Heart left ventricle (tissue), 16 donors: ENCODE results near the gene BRD9. TPM values are rescaled to one million over a fixed set of nuclear protein-coding genes. Genes with fewer than 3 reads are reported as not detected.

ENCODE experiments used
- ATAC-seq, 4 donors: fragments of 200-7000 bp; cut with Tn5 transposase; one replicate each; pipeline ENCODE4 v1.9.1; 2020 to 2022; ENCODE audit warnings: moderate library complexity in 4 of 4, mild to moderate bottlenecking in 3 of 4, moderate number of reproducible peaks in 1 of 4
- DNase-seq, 5 donors: peaks; one replicate each; pipeline ENCODE4 v3.0.0-alpha.2; 2020
- H3K27ac ChIP-seq, 12 donors: fragments of 200-600 bp; sonication (generic) in 4 of 12; one replicate each; pipeline versions ENCODE4 v1.5.0 to v1.8.0; 2016 to 2022; ENCODE audit warnings: mild to moderate bottlenecking in 2 of 12
- H3K27me3 ChIP-seq, 9 donors: fragments of 200-600 bp; sonication (generic) in 2 of 9; one replicate each; pipeline versions ENCODE4 v1.5.1 to v1.8.0; 2016 to 2022; ENCODE audit warnings: mild to moderate bottlenecking in 3 of 9
- H3K36me3 ChIP-seq, 9 donors: fragments of 200-600 bp; sonication (generic) in 2 of 9; one replicate each; pipeline versions ENCODE4 v1.5.0 to v1.8.0; 2018 to 2022; ENCODE audit warnings: mild to moderate bottlenecking in 2 of 9
- H3K4me1 ChIP-seq, 12 donors: fragments of 200-600 bp; sonication (generic) in 4 of 12; one replicate each; pipeline versions ENCODE4 v1.5.0 to v1.8.0; 2016 to 2022; ENCODE audit warnings: mild to moderate bottlenecking in 3 of 12
- H3K4me3 ChIP-seq, 12 donors: fragments of 200-600 bp; sonication (generic) in 4 of 12; one replicate each; pipeline versions ENCODE4 v1.5.0 to v1.8.0; 2017 to 2022; ENCODE audit warnings: mild to moderate bottlenecking in 9 of 12, moderate library complexity in 4 of 12
- H3K9me3 ChIP-seq, 12 donors: fragments of 200-600 bp; sonication (generic) in 4 of 12; one replicate each; pipeline versions ENCODE4 v1.5.0 to v1.8.0; 2016 to 2022; ENCODE audit warnings: mild to moderate bottlenecking in 1 of 12
- POLR2A ChIP-seq, 2 donors: fragments of 450-650 bp; IDR thresholded peaks; one replicate each; pipeline ENCODE4 v1.6.1; 2017; ENCODE audit warnings: antibody characterized with exemption in 2 of 2, mild to moderate bottlenecking in 2 of 2, moderate library complexity in 2 of 2
- WGBS, 4 donors: extraction: QIAGEN DNeasy Blood & Tissue Kit in 2 of 4; methylation state at CpG; one replicate each; pipeline versions ENCODE4 v1.1.5 to v1.1.7; 2013 to 2018; 5-methylcytosine and 5-hydroxymethylcytosine counted together
- intact Hi-C, 10 donors: fragments of 100-400 bp; cut with DNase I; formaldehyde crosslinking; loops; one replicate each; pipeline versions ENCODE4 v1.11.1 to v1.14.2; 2022
- polyA plus RNA-seq, 2 donors: library from polyadenylated mRNA; stranded (reverse); fragments of 200-250 nt; gene quantifications; one replicate each; pipeline ENCODE4 v1.2.3, GENCODE V29; 2013
- total RNA-seq, 9 donors: library from RNA; depleted of rRNA in 2 of 9; stranded (reverse); fragments of >200 nt in 2 of 9; fragmentation: NEBNext Ultra II Directional in 3 of 9; extraction: Animal tissue kit (Norgen Biotek cat#: 25700) in 3 of 9; gene quantifications; one replicate each; pipeline versions ENCODE4 v1.1.0 to v1.2.4, GENCODE V29; 2016 to 2023
- TF ChIP-seq, protein P1 (sequence below), 12 donors: fragments of 200-600 bp; sonication (generic) in 4 of 12; IDR thresholded peaks; one replicate each; pipeline versions ENCODE4 v1.5.0 to v1.8.0; 2018 to 2022; ENCODE audit warnings: antibody characterized with exemption in 12 of 12, mild to moderate bottlenecking in 5 of 12
- donor health status: ischemic (EF 13 %, LVEDD 7.1; RV severe dilation, severe dysfunction).
- donor health status: healthy with polysubstance abuse.
- donor health status: DM: no; HTN: yes; CAD: no.
- donor health status: DM: no; HTN: no; CAD: no.
- donor health status: ischemic (EF 25% LVEDD 6.9; RV normal size, moderate dysfunction).
- donor health status: ischemic (EF 25% LVEDD 5.7; RV mildly dilated, moderate dysfunction).
- donor health status: healthy.
- donor health status: DM: yes; HTN: yes; CAD: no.
- donor health status: ischemic (EF 35%, LVEDD 5.7; RV mildly dilated, moderate dysfunction).
- donor health status: nonischemic (EF 11% LVEDD 7.7; RV severe dilation, severe dysfunction).
- donor health status: DM: yes; HTN: yes; CAD: no.
- donor health status: PGD.
- donor health status: ischemic (EF 29% LVEDD 5.4; RV normal size, mild dysfunction).
- donor health status: nonischemic (EF 23%, LVEDD 6.1; RV moderate dilation, normal function).

The BRD9 gene
- total and polyA plus RNA-seq, 11 donors: 17.5 to 32.1 (median 22.5) TPM

DNA sequence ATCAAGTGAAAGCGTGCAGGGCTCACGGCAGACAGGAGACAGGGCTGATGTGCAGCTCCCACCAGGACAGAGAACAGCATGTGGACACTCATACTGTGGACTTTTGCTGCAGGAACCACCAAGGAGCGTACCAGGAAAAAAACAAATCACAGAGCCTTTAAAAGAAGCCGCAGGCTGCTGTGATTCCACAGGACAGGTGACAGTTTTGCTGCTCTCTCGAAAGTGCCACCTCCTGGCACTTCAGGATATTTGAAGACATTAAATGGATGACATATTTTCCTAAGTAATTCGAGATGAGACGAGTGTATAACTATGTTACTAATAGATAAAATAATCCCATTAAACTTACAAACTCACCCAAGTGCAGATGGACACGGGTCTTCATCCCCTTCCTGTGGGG is 71.1 kb downstream of the BRD9 start:
- 80 to 86% (median 82%) methylated on average over 8 of the region's 8 CpGs; no CpG with 5 or more reads in 1 of the 4 donors for WGBS, 4 donors
- no peaks in the 10 kb centered on the region for H3K4me1 ChIP-seq
- peaks cover 0 to 38% (median 0%) of the 10 kb centered on the region in 9 donors for H3K36me3 ChIP-seq
- TF ChIP-seq POLR2A (IDR thresholded peaks at IDR 0.05): no peak
- TF ChIP-seq, protein P1, sequence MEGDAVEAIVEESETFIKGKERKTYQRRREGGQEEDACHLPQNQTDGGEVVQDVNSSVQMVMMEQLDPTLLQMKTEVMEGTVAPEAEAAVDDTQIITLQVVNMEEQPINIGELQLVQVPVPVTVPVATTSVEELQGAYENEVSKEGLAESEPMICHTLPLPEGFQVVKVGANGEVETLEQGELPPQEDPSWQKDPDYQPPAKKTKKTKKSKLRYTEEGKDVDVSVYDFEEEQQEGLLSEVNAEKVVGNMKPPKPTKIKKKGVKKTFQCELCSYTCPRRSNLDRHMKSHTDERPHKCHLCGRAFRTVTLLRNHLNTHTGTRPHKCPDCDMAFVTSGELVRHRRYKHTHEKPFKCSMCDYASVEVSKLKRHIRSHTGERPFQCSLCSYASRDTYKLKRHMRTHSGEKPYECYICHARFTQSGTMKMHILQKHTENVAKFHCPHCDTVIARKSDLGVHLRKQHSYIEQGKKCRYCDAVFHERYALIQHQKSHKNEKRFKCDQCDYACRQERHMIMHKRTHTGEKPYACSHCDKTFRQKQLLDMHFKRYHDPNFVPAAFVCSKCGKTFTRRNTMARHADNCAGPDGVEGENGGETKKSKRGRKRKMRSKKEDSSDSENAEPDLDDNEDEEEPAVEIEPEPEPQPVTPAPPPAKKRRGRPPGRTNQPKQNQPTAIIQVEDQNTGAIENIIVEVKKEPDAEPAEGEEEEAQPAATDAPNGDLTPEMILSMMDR (IDR thresholded peaks at IDR 0.05): no peak
- no peaks in the 10 kb centered on the region for H3K27me3 ChIP-seq
- H3K27ac ChIP-seq: no peak overlapping the region
- DNase-seq (no peak), ATAC-seq (no peak)
- intact Hi-C loops: no loop called here
- no peak overlapping the region for H3K4me3 ChIP-seq
- H3K9me3 ChIP-seq: no peaks in the 10 kb centered on the region

- no peak for TF ChIP-seq POLR2A (IDR thresholded peaks at IDR 0.05)
- TF ChIP-seq, protein P1 (IDR thresholded peaks at IDR 0.05): no peak
- 75 to 78% (median 77%) methylated on average over 3 of the region's 3 CpGs; no CpG with 5 or more reads in 1 of the 4 donors for WGBS, 4 donors
- ATAC-seq (no peak), DNase-seq (no peak)
- intact Hi-C loops: no loop called here
- Histone ChIP-seq H3K27ac (no peak overlapping the region), H3K9me3 (peaks cover 0 to 6% (median 0%) of the 10 kb centered on the region in 12 donors), H3K27me3 (no peaks in the 10 kb centered on the region), H3K4me3 (no peak overlapping the region), H3K36me3 (peaks cover 0 to 46% (median 0%) of the 10 kb centered on the region in 9 donors), H3K4me1 (no peaks in the 10 kb centered on the region)
Observed at GRCh38 chr5:820245-820644, 72.4 kb downstream of the BRD9 start.

- ATAC-seq: peak in 2 of 4 donors; percentile 36
- TF ChIP-seq, protein P1 (IDR thresholded peaks at IDR 0.05): peak in 1 of 12 donors; percentile 16
- no peak for TF ChIP-seq POLR2A (IDR thresholded peaks at IDR 0.05)
- Histone ChIP-seq H3K4me1 (no peaks in the 10 kb centered on the region), H3K27ac (no peak overlapping the region), H3K9me3 (peaks cover 0 to 10% (median 0%) of the 10 kb centered on the region in 12 donors), H3K27me3 (no peaks in the 10 kb centered on the region), H3K36me3 (peaks cover 0 to 45% (median 0%) of the 10 kb centered on the region in 9 donors), H3K4me3 (no peak overlapping the region)
- no peak for DNase-seq
- intact Hi-C loops: no loop called here
- 70 to 77% (median 74%) methylated on average over 3 of the region's 3 CpGs; no CpG with 5 or more reads in 1 of the 4 donors for WGBS, 4 donors
Observed at GRCh38 chr5:819078-819477, 73.5 kb downstream of the BRD9 start.

GRCh38 chr5:816176-816575 is 76.4 kb downstream of the BRD9 start:
- DNase-seq (no peak), ATAC-seq (no peak)
- Histone ChIP-seq H3K27me3 (no peaks in the 10 kb centered on the region), H3K9me3 (peaks cover 0 to 10% (median 0%) of the 10 kb centered on the region in 12 donors), H3K36me3 (peaks cover 0 to 30% (median 0%) of the 10 kb centered on the region in 9 donors), H3K4me3 (no peak overlapping the region), H3K4me1 (no peaks in the 10 kb centered on the region), H3K27ac (no peak overlapping the region)
- intact Hi-C loops: no loop called here
- 93 to 94% (median 93%) methylated on average over 15 of the region's 15 CpGs; no CpG with 5 or more reads in 1 of the 4 donors for WGBS, 4 donors
- TF ChIP-seq POLR2A (IDR thresholded peaks at IDR 0.05): no peak
- TF ChIP-seq, protein P1 (IDR thresholded peaks at IDR 0.05): no peak
